ENCODE results near the gene SUPT5H.
A peak's percentile ranks its signal among the peaks of the same experiment; 100 is the strongest.

Gene SUPT5H

DNA sequence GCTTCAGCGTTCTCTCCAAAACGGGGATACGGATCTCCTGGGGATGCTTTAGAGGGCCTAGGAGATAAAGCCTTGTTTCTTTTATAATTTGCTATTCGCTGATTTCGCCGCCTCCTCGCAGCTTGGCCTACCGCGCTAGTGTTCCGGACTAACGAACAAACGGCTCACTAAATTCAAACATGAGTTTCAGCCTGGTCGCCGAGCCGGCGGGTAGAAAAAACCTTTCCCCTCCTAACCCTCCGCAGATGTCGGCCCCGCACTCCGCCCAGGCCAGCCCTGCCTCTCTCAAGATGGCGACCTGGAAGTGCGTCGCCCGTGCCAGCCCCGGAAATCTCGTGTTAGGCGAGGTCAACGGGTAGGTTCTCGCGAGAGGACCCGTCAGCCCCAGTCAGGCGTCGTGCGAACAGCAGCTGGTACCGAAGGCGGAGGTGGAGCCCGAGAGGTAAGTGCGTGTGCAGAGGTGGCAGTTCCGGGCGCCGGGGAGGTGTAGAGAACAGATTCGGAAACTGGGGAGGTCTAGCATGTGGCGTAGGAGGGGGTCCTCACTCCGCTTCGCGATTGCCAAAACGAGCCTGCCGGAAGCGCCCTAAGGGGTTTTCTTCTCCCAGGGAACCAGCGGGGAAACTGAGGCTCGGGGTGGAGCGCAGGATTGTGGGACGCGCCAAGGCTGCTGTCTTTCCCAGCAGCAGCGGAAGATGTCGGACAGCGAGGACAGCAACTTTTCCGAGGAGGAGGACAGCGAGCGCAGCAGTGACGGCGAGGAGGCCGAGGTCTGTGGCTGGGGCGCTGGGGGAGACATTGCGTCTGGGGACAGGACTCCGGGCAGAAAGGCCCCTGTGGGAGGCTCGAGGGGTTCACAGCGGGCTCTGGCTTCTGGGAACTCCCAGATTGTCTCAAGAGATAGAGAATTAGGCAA is at the start of gene SUPT5H:
Gene SUPT5H, plus strand, starts transcription at position 387 of the 916 bp plus-strand sequence. Its CDS starts 309 bp downstream, at position 696.
- DNase-seq: peak; percentile 99

DNA sequence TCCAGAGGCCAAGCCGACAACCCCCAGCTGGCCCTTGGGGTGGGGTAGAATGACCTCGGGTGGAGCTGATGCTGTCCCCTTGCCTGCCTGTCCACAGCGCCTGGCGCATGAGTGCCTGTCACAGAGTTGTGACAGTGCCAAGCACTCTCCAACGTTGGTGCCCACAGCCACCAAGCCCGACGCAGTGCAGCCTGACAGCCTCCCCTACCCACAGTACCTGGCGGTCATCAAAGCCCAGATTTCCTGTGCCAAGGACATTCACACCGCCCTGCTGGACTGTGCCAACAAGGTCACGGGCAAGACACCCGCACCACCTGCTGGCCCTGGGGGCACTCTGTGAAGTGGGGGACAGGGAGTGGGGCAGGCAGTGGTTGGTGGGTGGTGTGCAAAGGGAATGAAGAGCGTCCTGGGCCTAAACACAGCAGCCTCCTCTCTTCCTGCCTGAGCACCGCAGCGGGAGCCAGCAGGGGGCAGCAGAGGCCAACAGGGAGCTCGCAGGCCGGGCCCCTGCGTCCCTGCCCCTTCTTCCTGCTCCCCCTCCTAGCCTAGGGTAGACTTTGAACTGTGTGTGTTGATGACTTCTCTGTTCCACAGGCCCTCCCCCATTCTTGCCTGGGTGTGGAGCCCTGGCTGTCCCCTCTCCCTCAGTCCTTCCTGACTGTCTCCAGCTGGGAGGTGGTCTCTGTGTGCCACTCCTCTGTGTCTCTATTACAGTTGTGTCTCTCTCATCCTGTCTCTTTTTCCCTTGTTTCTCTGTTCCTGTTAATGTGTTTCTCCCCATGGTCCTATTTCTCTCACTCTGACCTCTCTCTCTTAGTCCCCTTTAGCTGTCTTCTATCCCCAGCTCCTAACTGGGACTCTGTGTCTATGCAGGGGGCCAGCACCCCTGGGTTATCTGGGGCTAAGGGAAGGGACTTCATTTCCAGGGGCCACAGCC is 47.8 kb upstream of the SUPT5H start:
- DNase-seq: peak; percentile 93

DNA sequence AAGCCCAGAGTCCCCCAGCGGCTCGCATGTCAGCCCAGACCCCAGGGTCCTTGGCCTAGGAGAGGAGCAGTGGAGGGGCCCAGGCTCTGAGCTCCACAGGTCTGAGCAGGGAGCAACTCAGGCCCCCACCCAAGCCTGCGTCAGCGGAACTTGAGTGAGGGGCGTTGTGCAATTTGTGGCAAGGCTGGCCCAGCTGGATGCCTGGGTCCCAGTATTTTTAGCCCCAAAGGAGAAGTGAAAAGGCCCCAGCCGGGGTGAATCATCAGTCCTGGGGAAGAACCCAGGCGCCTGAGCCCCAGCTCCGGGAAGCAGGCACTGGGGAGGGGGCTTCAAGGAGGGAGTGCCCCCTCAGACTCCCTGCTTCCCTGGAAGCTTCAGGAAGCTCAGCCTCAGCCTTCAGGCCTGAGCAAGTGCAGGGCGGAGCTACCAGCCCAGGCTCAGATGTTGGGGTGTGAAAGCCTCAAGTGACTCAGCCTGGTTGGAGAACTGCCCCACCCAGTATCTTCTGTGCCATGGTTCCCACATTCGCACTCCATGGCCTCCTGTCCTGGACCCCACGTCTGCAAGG is 47.0 kb upstream of the SUPT5H start:
- DNase-seq: peak; percentile 89

DNA sequence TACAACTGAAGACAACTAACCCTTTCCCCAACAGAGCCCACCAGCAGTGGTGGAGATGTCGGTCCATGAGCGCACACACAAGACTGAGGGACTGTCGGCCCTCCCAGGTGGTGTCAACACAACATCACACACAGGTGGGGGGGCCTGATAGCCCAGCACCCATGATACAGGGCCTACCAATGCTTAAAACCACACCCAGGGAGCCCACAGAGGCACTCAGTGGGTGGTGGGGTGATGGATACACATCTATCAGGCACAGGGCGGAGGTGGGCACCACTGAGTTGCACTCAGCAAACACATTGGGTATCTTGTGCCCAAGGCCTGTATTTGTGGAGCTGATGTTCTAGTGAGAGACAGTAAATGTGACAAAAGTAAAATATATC is 45.7 kb upstream of the SUPT5H start:
- DNase-seq: no peak

DNA sequence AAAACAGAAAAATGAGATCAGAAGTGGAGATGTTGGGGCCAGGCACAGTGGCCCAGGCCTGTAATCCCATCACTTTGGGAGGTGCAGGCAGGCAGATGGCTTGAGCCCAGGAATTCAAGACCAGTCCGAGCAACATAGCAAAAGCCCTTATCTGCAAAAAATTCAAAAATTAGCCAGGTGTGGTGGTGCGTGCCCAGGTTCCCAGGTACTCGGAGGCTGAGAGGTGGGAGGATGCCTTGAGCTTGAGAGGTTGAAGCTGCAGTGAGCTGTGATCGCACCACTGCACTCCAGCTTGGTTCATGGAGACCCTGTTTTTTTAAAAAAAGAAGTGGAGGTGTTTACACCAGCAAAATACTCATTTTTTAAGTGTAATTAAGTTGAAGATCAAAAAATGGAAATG is 45.3 kb upstream of the SUPT5H start:
- no peak for DNase-seq

DNA sequence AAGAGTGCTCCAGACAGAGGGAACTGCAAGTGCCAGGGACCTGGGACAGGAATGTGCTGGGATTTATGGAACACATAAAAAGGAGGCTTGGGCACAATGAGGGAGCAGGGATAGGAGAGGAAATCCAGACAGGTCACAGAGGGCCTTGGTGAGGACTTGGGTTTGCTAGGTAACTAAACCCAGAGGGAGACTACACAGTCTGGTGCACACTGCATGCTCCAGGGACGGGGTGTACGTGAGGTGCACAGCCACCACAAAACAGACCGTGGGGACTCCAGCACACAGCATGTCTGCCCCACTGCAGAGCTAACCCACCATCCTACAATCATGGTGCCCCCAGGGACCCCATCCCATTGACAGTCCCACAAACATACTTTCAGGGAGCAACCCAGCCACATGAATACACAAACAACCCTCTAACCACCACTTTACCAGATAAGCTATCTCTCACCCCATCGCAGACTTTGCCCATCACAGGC is 44.3 kb upstream of the SUPT5H start:
- DNase-seq: no peak

DNA sequence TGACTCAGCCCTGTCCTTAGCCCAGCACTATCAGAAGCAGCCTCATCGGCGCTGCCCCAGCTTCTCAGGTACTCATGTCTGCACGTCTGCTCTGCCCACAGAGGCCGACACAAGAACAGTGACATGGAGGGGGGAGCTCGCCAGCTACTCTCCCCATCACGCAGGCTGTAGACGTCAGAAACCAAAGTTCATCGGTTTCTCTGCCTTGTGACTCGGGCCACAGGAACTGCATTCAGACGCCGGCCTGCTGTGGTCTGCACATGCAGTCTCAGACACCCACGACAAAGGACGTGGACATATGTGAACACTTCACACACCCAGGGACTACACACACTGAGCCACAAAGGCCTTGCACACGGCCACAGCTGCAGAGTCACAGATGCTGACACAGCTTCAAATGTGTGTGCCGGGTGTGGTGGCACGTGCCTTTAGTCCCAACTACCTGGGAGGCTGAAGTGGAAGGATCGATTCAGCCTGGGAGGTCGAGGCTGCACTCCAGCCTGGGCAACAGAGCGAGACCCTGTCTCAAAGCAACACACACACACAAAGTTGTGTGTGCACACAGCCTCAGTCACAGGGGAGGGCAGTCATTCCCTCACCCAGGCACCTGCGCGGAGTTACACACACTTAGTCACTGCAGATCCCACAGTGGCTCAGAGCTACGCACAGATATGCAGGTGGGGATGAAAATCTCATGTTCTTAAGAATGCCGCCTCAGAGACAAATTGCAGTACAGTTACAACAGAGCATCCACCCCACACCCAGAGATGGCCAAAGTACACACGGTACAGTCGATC is 43.6 kb upstream of the SUPT5H start:
- DNase-seq: peak; percentile 92

DNA sequence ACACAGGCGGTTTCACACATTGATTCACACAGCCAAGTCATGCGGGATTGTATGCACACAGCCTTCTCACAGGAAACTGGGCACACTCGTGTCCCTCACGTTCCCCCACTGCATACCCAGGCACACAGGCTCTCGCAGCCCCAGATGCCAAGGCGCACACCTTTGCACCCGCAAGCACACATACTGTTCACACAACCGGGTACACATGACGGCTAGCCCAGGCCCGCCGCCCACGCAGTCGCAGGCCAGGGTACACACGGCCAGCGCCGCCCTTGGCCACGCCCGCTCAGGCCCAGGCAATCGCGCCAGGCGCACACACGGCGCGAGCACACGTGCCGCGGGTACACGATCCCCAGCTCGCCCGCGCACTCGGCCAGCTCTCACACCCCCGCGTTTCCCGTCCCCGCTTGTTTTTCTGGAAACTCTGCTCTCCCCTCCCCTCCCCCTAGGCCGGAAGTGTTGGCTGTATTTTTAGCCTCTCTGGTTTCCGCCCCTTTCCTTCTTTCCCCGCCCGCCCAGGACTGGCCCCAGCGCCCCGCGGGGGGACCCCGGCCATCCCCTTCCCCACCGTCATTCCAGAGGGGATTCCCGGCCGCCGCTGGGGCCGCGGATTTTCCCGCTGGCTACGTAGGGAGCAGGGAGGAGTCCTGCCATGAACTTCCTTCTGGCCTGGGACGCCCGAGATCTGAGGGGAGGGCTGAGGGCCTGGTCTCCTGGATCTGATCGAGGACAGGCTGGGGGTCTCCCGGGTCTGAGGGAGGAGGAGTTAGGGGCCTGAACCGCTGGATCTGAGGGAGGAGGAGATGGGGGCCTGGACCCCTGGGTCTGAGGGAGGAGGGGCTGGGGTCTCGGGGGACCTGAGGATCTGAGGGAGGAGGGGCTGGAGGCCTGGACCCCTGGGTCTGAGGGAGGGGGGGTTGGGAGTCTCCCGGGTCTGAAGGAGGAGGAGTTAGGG is 42.8 kb upstream of the SUPT5H start:
- DNase-seq: peak; percentile 93

DNA sequence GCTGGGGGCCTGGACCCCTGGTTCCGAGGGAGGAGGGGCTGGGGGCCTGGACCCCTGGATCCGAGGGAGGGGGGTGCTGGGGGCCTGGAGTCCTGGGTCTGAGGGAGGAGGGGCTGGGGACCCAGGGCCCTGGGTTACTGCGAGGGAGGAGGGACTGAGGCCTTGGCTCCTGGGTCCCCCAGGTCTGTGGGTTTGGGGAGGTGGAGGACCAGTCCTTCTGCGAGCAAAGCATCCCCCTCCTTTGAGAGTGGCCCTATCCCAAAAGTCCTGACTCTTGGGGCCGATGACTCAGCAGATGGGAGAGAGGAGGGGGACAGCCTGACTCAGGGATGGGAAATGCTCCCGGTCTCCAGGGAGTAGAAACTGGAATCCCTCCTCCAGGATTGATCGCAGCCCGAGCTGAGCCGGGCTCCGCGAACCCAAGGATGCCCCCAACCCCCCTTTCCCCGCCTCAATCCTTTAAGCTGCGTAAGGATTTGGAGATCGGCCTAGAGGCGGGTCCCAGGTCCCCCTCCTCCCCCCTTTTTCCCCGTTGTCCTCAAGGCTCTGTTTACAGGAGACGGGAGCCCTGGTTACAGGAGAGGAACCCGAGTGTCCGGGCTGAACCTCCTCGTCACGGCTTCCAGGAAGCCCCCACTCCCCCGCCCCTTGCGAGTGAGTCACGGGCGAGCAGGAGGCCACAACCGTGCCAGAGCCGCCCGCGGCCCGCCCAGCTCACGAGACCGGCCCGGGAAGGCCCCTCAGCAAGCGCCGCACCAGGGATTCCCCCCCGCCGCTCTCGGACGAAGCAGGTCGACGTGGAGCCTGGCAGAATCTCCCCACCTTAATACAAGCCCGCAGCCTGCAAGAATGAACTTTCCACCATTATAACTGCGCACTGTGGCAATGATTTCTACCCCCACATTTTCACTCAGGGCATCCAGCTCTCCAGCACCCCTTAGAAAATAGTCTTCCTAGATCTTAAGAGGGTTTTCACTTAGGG is 41.8 kb upstream of the SUPT5H start:
- DNase-seq: peak; percentile 99

DNA sequence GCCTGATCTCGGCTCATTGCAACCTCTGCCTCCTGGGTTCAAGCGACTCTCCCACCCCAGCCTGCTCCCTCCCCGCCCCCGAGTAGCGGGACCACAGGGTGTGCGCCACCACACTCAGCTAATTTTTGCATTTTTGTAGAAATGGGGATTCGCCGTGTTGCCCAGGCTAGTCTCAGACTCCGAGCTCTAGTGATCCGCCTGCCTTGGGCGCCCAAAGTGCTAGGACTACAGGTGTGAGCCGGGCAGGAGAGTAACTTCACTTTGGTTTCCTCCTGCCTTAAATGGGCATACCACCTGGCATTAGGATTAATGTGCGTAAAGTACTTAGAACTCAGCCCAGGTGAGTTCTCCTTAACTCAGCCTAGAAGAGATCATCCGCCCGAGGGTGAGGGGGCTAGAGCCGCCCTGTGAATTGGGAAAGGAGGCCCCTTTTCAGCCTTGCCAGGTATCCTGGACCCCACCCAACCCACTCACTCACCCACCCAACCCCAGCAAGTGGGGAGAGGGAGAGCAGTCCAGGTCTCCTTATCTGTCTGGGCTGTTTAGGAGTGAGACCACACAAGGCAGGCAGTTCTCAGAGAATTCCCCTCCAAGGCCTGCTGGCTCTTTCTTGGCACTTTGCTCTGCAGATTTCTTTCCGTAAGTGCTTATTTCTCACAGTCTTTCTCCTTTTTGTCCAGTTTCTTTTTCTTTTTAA is 40.0 kb upstream of the SUPT5H start:
- peak; percentile 40 for DNase-seq

DNA sequence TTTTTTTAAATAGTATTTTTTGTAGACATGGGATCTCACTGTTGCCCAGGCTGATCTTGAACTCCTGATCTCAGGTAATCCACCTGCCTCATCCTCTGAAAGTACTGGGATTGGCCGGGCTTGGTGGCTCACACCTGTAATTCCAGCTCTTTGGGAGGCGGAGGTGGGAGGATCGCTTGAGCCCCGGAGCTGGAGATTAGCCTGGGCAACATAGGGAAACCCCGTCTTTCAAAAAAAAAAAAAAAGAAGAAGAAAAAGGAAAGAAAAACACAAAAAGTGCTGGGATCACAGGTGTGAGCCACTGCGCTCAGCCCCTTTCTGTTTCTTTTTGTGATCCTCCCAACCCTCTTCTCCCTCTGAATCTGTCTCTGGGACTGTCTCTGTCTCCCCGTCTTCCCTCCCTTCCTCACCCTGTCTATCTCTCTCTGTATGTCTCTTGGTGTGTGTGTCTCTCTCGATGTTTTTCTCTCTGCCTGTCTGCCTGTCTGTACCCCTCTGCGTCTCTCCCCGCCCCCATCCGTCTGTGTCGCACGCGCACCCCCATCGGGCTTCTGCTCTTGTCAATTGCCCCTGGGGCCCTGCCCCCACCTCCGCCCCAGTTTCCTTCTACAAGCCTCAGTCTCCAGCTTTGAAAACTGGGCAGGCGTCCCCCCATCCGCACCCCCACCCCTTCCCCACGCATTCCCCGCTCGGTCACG is 39.3 kb upstream of the SUPT5H start:
- DNase-seq: peak; percentile 96

DNA sequence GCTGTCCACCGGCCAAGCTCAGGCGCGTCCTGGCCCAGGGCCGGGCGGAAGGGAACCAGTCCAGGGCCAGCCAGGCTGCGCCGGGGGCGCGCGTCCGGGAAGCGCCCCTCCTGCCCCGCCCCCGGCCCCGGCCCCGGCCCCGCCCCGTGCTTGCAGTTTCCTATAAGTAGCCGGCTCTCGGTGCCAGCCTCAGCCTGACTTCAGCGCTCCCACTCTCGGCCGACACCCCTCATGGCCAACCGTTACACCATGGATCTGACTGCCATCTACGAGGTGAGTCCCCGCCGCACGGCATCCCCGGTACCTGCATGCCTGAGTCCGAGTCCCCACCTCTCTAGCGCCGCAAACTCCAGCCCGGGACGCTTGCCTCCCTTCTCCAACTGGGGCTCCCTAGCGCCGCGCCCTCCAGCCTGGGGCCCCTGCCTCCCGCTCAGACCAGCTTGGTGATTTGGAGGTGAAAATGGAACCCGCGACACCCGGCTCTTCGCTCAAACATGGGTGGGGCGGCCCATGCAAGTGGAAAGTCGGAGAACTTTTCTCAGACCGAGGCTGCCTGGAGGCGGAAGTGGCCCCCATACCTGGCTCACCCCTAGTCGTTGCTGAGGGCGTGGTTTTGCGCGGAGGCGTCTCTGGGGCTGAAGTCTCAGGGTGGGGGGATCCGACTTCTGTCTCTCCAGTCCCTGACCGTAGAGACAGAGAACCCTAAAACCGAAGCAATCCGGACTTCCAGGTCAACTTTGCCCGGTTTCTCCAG is 38.5 kb upstream of the SUPT5H start, which contains the start of gene ZFP36:
Gene ZFP36, plus strand, starts transcription at position 192 of the 754 bp plus-strand sequence. Its CDS starts 58 bp downstream, at position 250.
- peak; percentile 93 for DNase-seq

DNA sequence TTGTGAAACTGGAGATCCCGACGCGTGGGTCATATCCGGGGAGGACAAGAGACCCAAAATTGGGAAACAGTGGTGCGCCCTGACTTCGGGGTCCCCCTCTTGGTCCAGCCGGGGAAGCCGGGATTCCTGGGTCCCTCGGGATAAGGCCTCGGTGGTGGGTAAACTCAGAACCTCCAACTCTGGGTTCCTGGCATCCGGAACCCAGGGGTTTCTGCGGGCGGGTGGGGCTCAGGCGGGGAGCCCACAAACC is 38.0 kb upstream of the SUPT5H start:
- no peak for DNase-seq

DNA sequence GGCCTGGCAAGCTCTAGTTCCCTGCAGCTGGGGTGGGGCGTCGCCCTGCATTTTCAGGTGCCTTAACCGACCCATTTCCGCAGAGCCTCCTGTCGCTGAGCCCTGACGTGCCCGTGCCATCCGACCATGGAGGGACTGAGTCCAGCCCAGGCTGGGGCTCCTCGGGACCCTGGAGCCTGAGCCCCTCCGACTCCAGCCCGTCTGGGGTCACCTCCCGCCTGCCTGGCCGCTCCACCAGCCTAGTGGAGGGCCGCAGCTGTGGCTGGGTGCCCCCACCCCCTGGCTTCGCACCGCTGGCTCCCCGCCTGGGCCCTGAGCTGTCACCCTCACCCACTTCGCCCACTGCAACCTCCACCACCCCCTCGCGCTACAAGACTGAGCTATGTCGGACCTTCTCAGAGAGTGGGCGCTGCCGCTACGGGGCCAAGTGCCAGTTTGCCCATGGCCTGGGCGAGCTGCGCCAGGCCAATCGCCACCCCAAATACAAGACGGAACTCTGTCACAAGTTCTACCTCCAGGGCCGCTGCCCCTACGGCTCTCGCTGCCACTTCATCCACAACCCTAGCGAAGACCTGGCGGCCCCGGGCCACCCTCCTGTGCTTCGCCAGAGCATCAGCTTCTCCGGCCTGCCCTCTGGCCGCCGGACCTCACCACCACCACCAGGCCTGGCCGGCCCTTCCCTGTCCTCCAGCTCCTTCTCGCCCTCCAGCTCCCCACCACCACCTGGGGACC is 37.6 kb upstream of the SUPT5H start:
- peak; percentile 76 for DNase-seq

DNA sequence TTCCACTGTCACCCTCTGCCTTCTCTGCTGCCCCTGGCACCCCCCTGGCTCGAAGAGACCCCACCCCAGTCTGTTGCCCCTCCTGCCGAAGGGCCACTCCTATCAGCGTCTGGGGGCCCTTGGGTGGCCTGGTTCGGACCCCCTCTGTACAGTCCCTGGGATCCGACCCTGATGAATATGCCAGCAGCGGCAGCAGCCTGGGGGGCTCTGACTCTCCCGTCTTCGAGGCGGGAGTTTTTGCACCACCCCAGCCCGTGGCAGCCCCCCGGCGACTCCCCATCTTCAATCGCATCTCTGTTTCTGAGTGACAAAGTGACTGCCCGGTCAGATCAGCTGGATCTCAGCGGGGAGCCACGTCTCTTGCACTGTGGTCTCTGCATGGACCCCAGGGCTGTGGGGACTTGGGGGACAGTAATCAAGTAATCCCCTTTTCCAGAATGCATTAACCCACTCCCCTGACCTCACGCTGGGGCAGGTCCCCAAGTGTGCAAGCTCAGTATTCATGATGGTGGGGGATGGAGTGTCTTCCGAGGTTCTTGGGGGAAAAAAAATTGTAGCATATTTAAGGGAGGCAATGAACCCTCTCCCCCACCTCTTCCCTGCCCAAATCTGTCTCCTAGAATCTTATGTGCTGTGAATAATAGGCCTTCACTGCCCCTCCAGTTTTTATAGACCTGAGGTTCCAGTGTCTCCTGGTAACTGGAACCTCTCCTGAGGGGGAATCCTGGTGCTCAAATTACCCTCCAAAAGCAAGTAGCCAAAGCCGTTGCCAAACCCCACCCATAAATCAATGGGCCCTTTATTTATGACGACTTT is 36.8 kb upstream of the SUPT5H start:
- DNase-seq: peak; percentile 63

Data from CD4-positive, alpha-beta T cell treated with Interferon gamma for 1 hour (primary cell).